GM10266 (cell line): ENCODE results near the gene EEFSEC.

Experiments used
- DNase-seq: peaks from one replicate; pipeline ENCODE4 v3.0.0; 2012; ENCODE audit errors: extremely low spot score
- TF ChIP-seq, protein P1 (sequence below): IDR thresholded peaks from 2 replicates; pipeline ENCODE4 v1.5.1; 2012; ENCODE audit warnings: mild to moderate bottlenecking, low read depth; ENCODE audit not compliant: control insufficient read depth, insufficient read depth; ENCODE audit errors: missing control alignments

The EEFSEC gene

DNA sequence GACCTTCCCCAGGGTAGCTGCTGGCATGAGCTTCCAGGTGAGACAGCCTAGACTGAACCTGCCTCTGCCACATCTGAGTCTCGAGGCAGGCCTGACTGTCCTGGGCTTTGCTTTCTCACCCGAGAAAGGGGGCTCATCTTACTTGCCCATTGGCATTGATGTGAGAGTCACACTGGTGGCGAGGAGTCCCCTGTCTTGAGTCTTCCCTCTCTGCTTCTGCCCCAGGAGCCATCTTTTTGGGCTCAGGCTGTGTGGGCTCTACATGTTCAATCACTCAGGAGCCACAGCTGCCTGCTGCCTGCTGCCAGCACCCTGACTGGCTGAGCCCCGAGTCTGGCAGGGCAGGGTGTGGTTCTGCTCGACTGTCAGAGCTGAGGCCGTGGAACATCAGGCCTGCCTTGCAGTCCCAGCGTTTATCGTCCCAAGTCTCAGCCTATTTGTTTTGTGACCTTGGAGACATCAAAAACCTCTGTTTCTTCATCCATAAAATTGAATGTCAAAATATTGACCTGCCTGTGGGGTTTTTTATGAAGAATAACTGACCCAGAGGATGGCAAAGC is 180.9 kb downstream of the EEFSEC start:
- TF ChIP-seq, protein P1, sequence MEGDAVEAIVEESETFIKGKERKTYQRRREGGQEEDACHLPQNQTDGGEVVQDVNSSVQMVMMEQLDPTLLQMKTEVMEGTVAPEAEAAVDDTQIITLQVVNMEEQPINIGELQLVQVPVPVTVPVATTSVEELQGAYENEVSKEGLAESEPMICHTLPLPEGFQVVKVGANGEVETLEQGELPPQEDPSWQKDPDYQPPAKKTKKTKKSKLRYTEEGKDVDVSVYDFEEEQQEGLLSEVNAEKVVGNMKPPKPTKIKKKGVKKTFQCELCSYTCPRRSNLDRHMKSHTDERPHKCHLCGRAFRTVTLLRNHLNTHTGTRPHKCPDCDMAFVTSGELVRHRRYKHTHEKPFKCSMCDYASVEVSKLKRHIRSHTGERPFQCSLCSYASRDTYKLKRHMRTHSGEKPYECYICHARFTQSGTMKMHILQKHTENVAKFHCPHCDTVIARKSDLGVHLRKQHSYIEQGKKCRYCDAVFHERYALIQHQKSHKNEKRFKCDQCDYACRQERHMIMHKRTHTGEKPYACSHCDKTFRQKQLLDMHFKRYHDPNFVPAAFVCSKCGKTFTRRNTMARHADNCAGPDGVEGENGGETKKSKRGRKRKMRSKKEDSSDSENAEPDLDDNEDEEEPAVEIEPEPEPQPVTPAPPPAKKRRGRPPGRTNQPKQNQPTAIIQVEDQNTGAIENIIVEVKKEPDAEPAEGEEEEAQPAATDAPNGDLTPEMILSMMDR: no peak
- no peak for DNase-seq

DNA sequence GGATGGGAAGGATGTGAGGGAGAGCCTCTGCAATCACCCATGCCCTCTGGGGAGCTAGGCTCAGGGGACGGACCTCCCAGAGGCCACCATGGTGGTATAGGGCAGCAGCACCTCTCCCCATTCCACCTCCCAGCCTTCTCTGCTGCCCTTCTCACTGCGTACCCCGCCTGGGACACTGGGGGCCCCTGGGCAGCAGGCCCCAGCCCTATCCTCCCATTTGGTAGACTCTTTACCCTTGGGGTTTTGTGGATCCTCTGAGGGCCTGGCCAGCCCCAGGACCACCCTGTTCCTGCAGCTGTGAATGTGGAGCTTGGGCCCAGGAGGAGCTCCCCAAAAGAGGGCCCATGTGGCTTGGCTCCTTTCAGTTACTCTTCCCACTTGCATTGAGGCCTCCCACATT is 181.5 kb downstream of the EEFSEC start:
- TF ChIP-seq, protein P1: no peak
- no peak for DNase-seq

DNA sequence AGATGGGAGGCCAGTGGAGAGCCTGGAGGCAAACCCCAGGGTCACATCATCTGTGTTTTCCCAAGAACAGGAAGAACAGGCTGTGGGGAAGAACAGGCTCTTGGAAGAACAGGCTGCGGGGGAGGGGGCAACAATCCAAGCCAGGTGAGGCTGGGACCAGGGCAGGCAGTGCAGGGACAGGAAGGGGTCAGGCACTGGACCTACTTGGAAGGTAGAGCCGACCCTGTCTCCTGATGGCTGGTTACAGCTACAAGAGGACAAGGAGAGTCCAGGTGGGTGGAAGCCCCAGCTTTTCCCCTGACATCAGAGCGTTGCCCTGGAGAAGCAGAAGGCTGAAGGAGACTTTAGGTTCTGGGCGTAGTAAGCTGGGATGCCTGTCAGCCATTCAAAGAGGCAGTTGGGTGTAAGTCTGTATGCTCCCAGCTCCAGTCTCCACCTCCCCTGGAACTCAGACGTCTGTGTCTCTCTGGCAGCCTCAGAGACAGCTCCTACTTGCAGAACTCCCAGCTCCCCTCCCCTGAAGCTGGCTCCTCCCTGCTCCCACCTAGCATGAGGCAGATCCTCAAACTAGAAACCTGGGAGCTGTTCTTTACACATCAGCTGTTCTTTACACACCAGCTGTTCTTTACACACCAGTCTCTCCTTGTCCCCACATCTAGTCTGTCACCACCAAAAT is 182.5 kb downstream of the EEFSEC start:
- DNase-seq: no peak
- TF ChIP-seq, protein P1: no peak

- DNase-seq: no peak
- TF ChIP-seq, protein P1: no peak
These were observed 183.3 kb downstream of the EEFSEC start for GRCh38 chr3:128336337-128337156.

DNA sequence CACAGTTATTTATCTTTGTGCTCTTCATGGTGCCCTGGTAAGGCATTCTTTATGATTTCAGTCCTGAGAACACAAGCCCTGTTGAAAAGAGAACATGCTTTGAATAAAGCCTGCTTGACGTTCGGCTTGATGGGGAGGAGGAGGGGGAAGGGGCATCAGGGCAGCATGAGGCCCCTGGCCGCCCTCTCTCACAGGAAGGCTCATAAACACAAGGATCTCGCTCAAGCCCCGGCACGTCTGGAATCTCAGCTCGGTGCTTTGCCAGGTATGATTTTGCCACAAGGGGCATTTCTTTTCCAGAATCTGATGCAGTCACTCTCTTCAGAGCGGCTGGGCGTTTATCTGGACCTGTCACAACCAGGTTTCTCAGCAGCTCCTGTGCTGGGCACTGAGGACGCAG is 184.0 kb downstream of the EEFSEC start:
- TF ChIP-seq, protein P1: no peak

DNA sequence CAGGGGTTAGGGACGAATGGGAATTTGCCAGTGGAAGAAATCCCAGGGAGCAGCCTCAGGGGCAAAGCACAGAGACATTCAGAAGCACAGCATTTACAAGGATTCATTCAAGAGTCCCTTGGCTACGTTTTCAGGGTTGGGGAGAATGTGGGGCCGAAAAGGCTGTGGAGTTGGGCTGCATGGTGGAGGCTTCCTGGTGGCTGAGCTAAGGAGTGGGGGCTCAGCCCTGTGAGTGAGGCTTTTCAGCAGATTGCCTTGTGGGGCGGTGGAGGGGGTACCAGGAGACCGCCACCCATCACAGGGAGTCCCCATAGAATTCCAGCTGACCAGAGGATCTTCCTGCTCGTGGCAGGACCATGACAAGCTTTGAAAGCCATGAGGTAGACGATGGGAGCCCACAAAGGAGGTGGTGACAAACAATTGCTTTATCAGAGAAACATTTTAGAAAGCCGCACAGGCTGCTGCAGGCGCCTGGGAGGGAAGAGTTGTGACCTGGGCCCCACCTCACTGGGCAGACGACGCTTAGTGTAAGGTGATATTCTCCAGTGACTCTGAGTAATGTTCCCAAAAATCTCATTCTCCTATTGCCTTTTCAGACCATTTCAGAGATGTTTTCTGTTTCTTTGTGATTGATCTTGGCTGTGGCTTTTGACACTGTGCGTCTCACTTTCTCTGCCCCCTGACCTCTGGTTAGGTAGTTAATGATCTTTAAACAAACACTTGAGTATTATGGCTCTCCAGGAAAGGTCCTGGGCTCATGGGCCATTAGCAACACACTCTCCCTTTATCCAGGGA is 185.5 kb downstream of the EEFSEC start:
- no peak for DNase-seq
- TF ChIP-seq, protein P1: no peak

More for the DNA sequence above, 184.0 kb downstream of the EEFSEC start:
- no peak for DNase-seq
